CD14-positive monocyte (primary cell): ENCODE measurements around the gene OGG1. TPM values are rescaled to one million over a fixed set of nuclear protein-coding genes. Genes with fewer than 3 reads are reported as not detected.

ENCODE experiments used
- DNase-seq, 3 donors: peaks; one replicate each; pipeline ENCODE4 v3.0.0-alpha.2; 2011 to 2022
- H2AFZ ChIP-seq: 2 replicates; pipeline ENCODE4 v1.6.0; 2012; ENCODE audit warnings: mild to moderate bottlenecking, low read depth, low read length, inconsistent platforms; ENCODE audit not compliant: insufficient read depth, poor library complexity, severe bottlenecking
- H3K27ac ChIP-seq, 2 donors: 1 replicate in 1 of 2; 2 replicates in 1 of 2; pipeline ENCODE4 v1.5.1; 2012 to 2013; ENCODE audit warnings: low read length in 2 of 2, control low read depth in 1 of 2, inconsistent platforms in 1 of 2, low read depth in 1 of 2, mild to moderate bottlenecking in 1 of 2
- H3K27me3 ChIP-seq, 2 donors: one replicate each; pipeline versions ENCODE4 v1.6.0 to v1.6.1; 2011 to 2013; ENCODE audit warnings: low read length in 2 of 2; ENCODE audit not compliant: control insufficient read depth in 2 of 2, insufficient read depth in 2 of 2
- H3K36me3 ChIP-seq, 2 donors: replicated peaks in 1 of 2; 1 replicate in 1 of 2; 2 replicates in 1 of 2; pipeline versions ENCODE4 v1.5.1 to v1.6.1; 2012 to 2013; ENCODE audit warnings: low read length in 2 of 2, control low read depth in 1 of 2, inconsistent platforms in 1 of 2, mild to moderate bottlenecking in 1 of 2; ENCODE audit not compliant: insufficient read depth in 2 of 2, control insufficient read depth in 1 of 2
- H3K4me1 ChIP-seq, 2 donors: 1 replicate in 1 of 2; 2 replicates in 1 of 2; pipeline versions ENCODE4 v1.5.1 to v1.6.1; 2012 to 2013; ENCODE audit warnings: low read length in 2 of 2, control low read depth in 1 of 2, inconsistent platforms in 1 of 2, mild to moderate bottlenecking in 1 of 2, moderate library complexity in 1 of 2; ENCODE audit not compliant: insufficient read depth in 2 of 2, control insufficient read depth in 1 of 2
- H3K4me2 ChIP-seq: replicated peaks from 2 replicates; pipeline ENCODE3; 2012; ENCODE audit warnings: low read length, moderate library complexity, mild to moderate bottlenecking; ENCODE audit not compliant: poor library complexity, severe bottlenecking; ENCODE audit errors: extremely low read depth
- H3K4me3 ChIP-seq, 3 experiments: fragments of 200-600 bp in 1 of 3; sonication (generic) in 1 of 3; replicated peaks in 1 of 3; 1 replicate in 2 of 3; 2 replicates in 1 of 3; pipeline ENCODE4 v1.5.1; 2011 to 2013; ENCODE audit warnings: low read length in 3 of 3, mild to moderate bottlenecking in 3 of 3, control low read depth in 2 of 3, low read depth in 2 of 3, inconsistent platforms in 1 of 3, moderate library complexity in 1 of 3
- H3K79me2 ChIP-seq: 2 replicates; pipeline ENCODE4 v1.6.0; 2012; ENCODE audit warnings: mild to moderate bottlenecking, control low read depth, inconsistent platforms, low read length, moderate library complexity; ENCODE audit not compliant: insufficient read depth
- H3K9ac ChIP-seq: 2 replicates; pipeline ENCODE4 v1.6.0; 2017; ENCODE audit warnings: low read length, mild to moderate bottlenecking; ENCODE audit not compliant: insufficient read depth, poor library complexity, severe bottlenecking
- H3K9me3 ChIP-seq, 2 donors: replicated peaks in 1 of 2; 1 replicate in 1 of 2; 2 replicates in 1 of 2; pipeline versions ENCODE4 v1.5.1 to v1.6.1; 2012 to 2013; ENCODE audit warnings: low read length in 2 of 2, control low read depth in 1 of 2; ENCODE audit not compliant: control insufficient read depth in 1 of 2, insufficient read depth in 1 of 2
- H4K20me1 ChIP-seq: 2 replicates; pipeline ENCODE4 v1.6.0; 2012; ENCODE audit warnings: mild to moderate bottlenecking, low read length, control low read depth, moderate library complexity; ENCODE audit not compliant: insufficient read depth
- H3K27ac Mint-ChIP-seq, 7 donors: one replicate each; pipeline ENCODE4 v1.8.0; 2020; ENCODE audit warnings: mild to moderate bottlenecking in 7 of 7, mixed read lengths in 7 of 7, moderate library complexity in 6 of 7, inconsistent platforms in 2 of 7
- H3K27me3 Mint-ChIP-seq, 3 donors: one replicate each; pipeline ENCODE4 v1.8.0; 2021 to 2022; ENCODE audit warnings: low read depth in 3 of 3, mild to moderate bottlenecking in 3 of 3, mixed read lengths in 3 of 3, moderate library complexity in 3 of 3, inconsistent platforms in 1 of 3
- H3K36me3 Mint-ChIP-seq, 2 donors: one replicate each; pipeline ENCODE4 v1.8.0; 2020; ENCODE audit warnings: mixed read lengths in 2 of 2, inconsistent platforms in 1 of 2, mild to moderate bottlenecking in 1 of 2
- H3K4me1 Mint-ChIP-seq: one replicate; pipeline ENCODE4 v1.8.0; 2020; ENCODE audit warnings: mild to moderate bottlenecking, mixed read lengths
- H3K4me3 Mint-ChIP-seq, 2 donors: one replicate each; pipeline ENCODE4 v1.8.0; 2020; ENCODE audit warnings: mild to moderate bottlenecking in 2 of 2, mixed read lengths in 2 of 2, moderate library complexity in 1 of 2
- H3K9me3 Mint-ChIP-seq, 7 donors: one replicate each; pipeline ENCODE4 v1.8.0; 2020 to 2022; ENCODE audit warnings: mixed read lengths in 7 of 7, mild to moderate bottlenecking in 6 of 7, moderate library complexity in 6 of 7, inconsistent platforms in 2 of 7
- WGBS: methylation state at CpG from one replicate; pipeline ENCODE4 v1.1.5; 2013; ENCODE audit warnings: missing lambda C conversion rate; ENCODE audit not compliant: insufficient coverage; 5-methylcytosine and 5-hydroxymethylcytosine counted together
- intact Hi-C, 2 donors: fragments of 100-400 bp; cut with micrococcal nuclease; formaldehyde crosslinking; loops; one replicate each; pipeline versions ENCODE4 v1.15.0 to v1.15.1; 2023
- polyA plus RNA-seq, 3 donors: library from polyadenylated mRNA; depleted of rRNA in 1 of 3; unstranded in 2 of 3; stranded (reverse) in 1 of 3; fragments of 300-500 nt in 2 of 3; fragments of >200 nt in 1 of 3; fragmentation: Illumina TruSeq in 2 of 3; gene quantifications; 1 replicate in 2 of 3; 2 replicates in 1 of 3; pipeline ENCODE4 v1.2.3, GENCODE V29; 2012 to 2021
- TF ChIP-seq, protein P1 (sequence below): fragments of 200-600 bp; IDR thresholded peaks from one replicate; pipeline ENCODE4 v1.8.0; 2022; ENCODE audit warnings: antibody characterized with exemption, mild to moderate bottlenecking

The OGG1 gene
- polyA plus RNA-seq, 3 donors = 17.4 to 21.9 (median 20.5) TPM

DNA sequence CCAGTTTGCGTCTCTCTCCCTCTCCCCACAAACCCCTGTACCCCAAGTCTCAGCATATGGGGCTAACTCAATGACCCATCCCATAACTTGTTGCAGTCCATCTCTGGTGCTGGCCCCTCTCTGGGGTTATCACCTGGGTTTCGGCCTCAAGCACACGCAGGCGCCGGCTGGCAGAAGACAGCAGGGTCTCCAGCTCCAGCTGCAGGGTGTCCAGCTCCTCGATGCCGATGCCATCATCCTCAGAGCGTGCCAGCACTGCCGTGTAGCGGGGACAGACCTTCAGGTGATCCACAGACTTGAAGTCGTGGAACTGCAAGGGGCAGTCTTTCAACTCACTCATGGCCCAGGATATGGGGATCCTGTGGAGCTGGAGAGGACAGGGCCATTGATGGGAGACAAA is 41.4 kb downstream of the OGG1 start:
- H3K79me2 ChIP-seq = peaks cover 68% of the 10 kb centered on the region

DNA sequence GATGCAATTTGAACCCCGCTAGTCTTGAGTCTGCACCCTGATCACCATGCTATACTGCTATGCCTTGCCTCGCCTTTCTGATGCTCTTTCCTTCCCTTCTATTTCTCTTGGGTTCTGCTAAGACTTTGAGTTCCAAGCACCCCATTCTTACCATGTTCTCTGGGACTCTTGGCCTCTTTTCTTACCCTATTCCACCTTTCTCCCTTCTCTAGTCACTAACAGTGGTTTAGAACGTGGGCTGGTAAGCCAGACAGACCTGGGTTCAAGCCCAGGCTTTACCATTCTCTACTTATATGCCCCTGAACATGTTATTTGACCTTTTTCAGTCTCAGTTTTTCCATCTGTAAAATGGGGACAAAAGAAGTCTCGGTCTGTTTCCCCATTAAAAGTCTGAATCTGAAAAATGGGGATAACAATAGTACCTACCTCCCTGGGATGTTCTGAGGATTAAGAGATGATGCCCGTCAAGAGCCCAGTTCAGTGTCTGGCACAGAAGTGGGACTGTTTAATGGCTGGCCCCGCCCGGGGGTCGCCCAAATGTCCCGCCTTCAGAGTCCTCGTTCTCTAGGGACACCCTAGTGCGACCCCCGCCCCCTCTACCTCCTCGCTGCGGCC is 42.1 kb downstream of the OGG1 start:
- peaks cover 39% of the 10 kb centered on the region for H3K4me1 Mint-ChIP-seq
- Histone ChIP-seq H3K79me2 (peaks cover 73% of the 10 kb centered on the region), H3K4me1 (peaks cover 39 to 42% of the 10 kb centered on the region in 2 donors)

More for the DNA sequence above, 41.4 kb downstream of the OGG1 start:
- Histone ChIP-seq H3K36me3 (peaks cover 27 to 50% of the 10 kb centered on the region in 2 donors), H3K4me2 (peak overlapping the region; percentile 86), H3K27ac (peak overlapping the region in 1 of 2 donors; percentile 97), H3K9ac (no peak overlapping the region), H3K4me1 (peaks cover 39 to 42% of the 10 kb centered on the region in 2 donors), H3K9me3 (no peaks in the 10 kb centered on the region), H4K20me1 (peaks cover 29% of the 10 kb centered on the region), H2AFZ (no peak overlapping the region), H3K4me3 (peak overlapping the region in 1 of 3 experiments; percentile 96), H3K27me3 (no peaks in the 10 kb centered on the region)
- Mint-ChIP-seq H3K27me3 (peaks cover 0 to 1% (median 0%) of the 10 kb centered on the region in 3 donors), H3K9me3 (peaks cover 0 to 4% (median 0%) of the 10 kb centered on the region in 7 donors), H3K36me3 (peaks cover 34 to 60% of the 10 kb centered on the region in 2 donors), H3K4me3 (peak overlapping the region in 1 of 2 donors; percentile 93), H3K27ac (peak overlapping the region in 5 of 7 donors; percentile 6 to 100 (median 62)), H3K4me1 (peaks cover 42% of the 10 kb centered on the region)
- 99% methylated on average over 9 of the region's 11 CpGs for WGBS
- DNase-seq = no peak
- TF ChIP-seq, protein P1, sequence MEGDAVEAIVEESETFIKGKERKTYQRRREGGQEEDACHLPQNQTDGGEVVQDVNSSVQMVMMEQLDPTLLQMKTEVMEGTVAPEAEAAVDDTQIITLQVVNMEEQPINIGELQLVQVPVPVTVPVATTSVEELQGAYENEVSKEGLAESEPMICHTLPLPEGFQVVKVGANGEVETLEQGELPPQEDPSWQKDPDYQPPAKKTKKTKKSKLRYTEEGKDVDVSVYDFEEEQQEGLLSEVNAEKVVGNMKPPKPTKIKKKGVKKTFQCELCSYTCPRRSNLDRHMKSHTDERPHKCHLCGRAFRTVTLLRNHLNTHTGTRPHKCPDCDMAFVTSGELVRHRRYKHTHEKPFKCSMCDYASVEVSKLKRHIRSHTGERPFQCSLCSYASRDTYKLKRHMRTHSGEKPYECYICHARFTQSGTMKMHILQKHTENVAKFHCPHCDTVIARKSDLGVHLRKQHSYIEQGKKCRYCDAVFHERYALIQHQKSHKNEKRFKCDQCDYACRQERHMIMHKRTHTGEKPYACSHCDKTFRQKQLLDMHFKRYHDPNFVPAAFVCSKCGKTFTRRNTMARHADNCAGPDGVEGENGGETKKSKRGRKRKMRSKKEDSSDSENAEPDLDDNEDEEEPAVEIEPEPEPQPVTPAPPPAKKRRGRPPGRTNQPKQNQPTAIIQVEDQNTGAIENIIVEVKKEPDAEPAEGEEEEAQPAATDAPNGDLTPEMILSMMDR = no peak
- intact Hi-C loops = loop anchor here (5.0 to 10.0 kb wide), 5 partner anchors 51 to 146 kb away; partner anchors contain the start of genes MTMR14 (in 2 of the 2), RPUSD3 (in 2 of the 2) and BRPF1 (in 1 of the 2)

More for the DNA sequence above, 42.1 kb downstream of the OGG1 start:
- intact Hi-C loops = loop anchor here (2.0 to 10.0 kb wide), 10 partner anchors 41 to 529 kb away; partner anchors contain the start of genes BRPF1 (in 2 of the 2), MTMR14 (in 2 of the 2), RPUSD3 (in 2 of the 2) and OGG1 (in 1 of the 2)
- Histone ChIP-seq H3K4me3 (peak overlapping the region; percentile 76 to 96 (median 77)), H3K27ac (peak overlapping the region; percentile 91 to 97), H3K27me3 (no peaks in the 10 kb centered on the region), H4K20me1 (peaks cover 36% of the 10 kb centered on the region), H2AFZ (peak overlapping the region; percentile 81), H3K36me3 (peaks cover 22 to 49% of the 10 kb centered on the region in 2 donors), H3K9ac (peak overlapping the region; percentile 99), H3K4me2 (peak overlapping the region; percentile 86), H3K9me3 (no peaks in the 10 kb centered on the region)
- 7% methylated on average over 11 of the region's 14 CpGs for WGBS
- H3K4me3 Mint-ChIP-seq = peak overlapping the region; percentile 93 to 99
- no peak for DNase-seq
- H3K36me3 Mint-ChIP-seq = peaks cover 26 to 58% of the 10 kb centered on the region in 2 donors
- peak overlapping the region; percentile 77 to 100 (median 99) for H3K27ac Mint-ChIP-seq
- H3K9me3 Mint-ChIP-seq = peaks cover 0 to 4% (median 0%) of the 10 kb centered on the region in 7 donors
- peaks cover 0 to 1% (median 0%) of the 10 kb centered on the region in 3 donors for H3K27me3 Mint-ChIP-seq
- TF ChIP-seq, protein P1 = no peak
